Skeletal muscle cell (primary cell): ENCODE data around the gene CORO1C.
"Not testable (repeated sequence)": the region's sequence is repeated elsewhere in the genome, so short reads cannot be mapped to it uniquely, and the experiment has no call there.

ENCODE experiments used
- DNase-seq: peaks from one replicate; pipeline ENCODE4 v3.0.0-alpha.2; 2010; ENCODE audit warnings: low read depth
- H3K4me3 ChIP-seq: 2 replicates; pipeline ENCODE4 v1.5.1; 2011; ENCODE audit warnings: low read depth, mild to moderate bottlenecking, control low read depth, low read length, moderate library complexity

CORO1C gene

DNA sequence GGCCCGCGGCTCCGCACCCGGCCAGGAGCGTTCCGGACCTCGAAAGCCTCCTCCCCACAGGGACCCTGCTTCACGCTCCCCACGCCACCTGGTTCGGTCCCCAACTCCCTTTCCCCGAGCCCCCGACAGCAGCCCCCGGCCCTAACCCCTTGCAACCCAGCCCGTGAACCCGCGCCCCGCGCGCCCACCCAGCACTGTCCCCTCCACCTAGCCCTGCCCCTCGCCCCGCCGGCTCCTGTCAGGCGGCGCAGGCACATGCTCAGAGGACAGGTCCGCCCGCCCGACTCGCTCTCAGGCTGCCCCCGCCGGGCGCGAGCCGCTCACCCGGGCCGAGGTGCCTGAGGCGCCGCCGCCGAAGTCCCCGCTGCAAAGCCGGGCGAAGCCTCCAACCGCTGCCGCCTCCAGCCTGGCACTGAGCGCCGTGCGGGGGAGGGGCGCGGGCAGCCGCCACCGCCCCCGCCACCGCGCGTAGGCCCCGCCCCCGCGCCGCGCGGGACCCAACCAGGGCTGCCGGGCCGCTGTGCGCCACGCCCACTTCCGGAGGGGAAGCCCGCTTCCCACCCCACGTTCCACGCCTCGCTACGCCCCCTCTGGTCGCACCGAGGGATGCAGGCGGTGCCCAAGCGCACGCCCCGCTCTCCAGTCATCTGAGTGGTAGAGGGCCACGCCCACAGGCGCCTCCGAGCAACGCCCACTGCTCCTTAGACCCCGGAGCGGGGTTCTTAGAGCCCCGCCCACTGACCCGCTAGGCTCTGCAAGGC is at the start of gene CORO1C:
CORO1C (minus strand) TSS at position 414 of the 761 bp plus-strand sequence. CDS start 30,200 bp downstream, outside the sequence.
- peak within 1 kb of the TSS; percentile 94 for H3K4me3 ChIP-seq
- peak; percentile 72 for DNase-seq

DNA sequence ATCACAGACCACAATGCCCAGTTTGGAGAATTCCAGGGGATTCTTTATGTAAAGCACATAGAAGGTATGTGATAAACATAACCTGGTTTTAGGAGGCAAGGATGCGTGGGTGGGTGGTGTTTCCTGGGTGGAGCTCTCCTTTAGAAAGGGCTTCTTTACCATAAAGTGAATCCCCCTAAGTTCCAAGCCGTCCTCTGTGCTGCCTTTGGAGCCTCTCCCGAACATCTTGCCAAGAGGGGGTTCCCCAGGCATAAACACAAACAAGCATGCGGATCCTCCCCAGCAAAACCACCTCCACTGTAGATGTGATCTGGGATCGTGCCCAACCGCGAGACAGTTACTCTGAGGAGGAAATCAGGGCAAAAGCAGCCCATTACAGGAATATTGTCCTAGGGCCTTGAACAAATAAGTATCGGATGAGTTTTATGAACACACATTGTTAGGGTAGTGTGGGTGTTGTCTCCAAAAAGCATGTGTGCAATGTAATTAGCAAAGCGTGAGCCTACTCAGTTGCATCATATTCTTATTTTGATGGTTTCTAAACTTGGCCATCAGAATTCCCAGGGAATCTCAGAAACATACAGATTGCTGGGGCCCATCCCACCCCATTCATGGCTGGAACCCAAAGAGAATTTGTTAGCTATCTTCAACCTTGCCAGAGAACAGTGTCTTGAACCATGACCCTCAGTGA is 48.8 kb upstream of the CORO1C start:
- no peak overlapping the region for H3K4me3 ChIP-seq
- no peak for DNase-seq

DNA sequence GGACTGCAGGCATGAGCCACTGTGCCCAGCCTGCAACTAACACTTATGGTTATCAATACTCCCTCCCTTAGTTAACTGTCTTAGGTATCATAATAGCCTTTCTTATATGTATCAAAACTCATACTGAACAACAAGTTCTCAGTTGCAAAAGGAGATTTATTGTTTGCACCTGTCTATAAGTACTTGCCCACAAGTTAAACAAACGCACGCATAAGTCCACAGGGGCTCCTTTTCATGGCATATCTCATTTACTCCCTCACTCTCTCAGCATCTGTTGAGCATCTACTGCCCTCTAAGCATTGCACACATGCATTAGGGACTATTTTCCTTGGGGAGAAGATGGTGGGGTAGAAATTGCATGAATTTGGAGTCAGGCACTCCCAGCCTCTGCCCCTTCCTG is 46.7 kb upstream of the CORO1C start:
- H3K4me3 ChIP-seq: no peak overlapping the region
- no peak for DNase-seq

DNA sequence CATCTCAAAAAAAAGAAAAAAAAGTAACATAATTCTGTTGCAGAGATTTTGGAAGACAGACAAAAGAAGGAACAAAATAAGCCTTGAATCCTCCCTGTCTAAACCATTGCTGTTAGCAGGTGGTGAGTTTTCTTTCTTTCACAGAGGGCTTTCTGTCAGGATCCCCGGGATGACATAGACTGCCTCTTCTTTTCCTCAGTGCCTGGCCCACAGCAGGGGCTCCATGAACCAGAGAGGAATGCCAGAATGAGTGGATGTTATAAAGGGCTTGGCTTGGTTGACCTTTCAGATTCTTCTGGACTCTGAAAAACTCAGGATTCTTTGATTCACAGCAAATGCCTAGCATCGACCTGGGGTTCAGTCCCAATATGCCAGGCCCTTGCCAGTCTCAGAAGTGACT is 45.8 kb upstream of the CORO1C start:
- no peak overlapping the region for H3K4me3 ChIP-seq
- DNase-seq: no peak

DNA sequence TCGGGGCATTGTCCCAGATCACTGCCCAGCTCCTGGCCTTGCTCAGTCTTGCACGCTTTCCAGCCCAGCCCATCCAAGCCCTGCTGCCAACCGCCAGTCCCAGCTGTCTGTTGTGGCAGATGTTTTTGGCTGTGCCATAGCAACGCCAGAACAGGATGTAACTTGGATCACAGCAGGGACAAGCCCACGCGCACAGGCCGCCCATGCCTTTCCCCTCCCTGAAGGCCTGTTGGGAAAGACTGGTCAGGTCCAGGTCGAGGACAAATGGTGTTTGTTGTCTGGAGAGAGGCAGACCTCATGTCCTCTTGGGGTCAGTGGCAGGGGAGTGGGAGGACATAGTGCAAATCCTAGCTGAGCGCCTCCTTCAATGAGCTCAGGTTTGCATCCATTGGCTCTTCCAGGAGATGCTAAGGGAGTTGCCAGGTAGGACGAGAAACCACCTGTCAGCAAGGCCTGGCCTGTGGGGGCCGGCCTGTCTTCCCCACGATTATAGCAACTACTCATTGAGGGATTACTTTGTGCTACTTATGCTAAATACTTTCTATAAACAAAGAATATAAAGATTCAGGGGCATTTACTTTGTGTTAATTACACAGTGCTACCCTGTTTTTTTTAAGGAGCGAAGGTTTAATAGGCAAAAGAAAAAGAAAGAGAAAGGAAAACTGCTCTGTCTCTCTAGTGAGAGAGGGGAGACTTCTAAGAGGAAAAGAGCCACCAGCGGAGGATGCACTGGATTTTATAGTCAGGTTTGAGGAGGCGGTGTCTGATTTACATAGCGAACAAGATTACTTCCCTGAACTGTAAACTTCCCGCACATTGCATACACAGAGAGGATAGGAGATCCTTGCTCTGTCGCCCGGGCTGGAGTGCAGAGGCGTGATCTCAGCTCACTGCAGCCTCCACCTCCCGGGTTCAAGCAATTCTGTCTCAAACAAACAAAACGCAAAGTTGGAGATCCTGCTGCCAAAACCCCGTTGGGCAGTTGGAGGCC is 42.8 kb upstream of the CORO1C start:
- DNase-seq: peak; percentile 78
- no peak overlapping the region for H3K4me3 ChIP-seq

DNA sequence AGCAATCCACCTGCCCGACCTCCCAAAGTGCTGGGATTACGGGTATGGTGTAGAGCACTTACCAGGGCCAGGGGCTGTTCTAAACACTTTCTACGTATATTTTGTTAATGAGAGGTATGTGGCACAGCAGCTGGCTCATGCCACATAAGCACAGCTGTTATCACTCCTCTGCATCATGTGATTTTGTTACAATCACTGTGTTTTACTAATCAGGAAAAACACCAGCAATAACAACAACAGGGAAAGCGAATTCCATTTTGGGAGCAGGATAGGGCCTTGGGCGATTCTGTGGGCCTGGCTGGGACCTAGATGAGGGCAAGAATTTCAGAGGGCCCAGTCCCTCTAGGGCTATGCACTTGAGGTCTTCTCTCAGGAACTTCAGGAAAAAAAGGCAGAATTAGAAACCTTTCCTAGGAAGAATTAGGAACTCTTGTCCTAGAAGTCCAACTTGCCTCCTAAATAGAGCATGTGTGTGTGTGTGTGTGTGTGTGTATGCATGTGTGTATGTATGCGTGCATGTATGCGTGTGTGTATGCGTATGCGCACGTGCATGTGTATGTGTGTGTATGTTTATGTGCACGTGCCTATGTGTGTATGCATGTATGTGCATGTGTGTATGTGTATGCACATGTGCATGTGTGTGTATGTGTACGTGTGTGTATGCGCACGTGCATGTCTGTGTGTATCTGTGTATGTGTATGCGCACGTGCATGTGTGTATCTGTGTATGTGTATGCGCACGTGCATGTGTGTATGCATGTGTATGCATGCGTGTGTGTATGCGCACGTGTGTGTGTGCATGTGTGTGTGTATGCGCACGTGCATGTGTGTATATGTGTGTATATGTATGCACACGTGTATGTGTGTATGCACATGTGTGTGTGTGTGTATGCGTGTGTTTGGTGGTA is 41.8 kb upstream of the CORO1C start:
- no peak for DNase-seq
- no peak overlapping the region for H3K4me3 ChIP-seq

DNA sequence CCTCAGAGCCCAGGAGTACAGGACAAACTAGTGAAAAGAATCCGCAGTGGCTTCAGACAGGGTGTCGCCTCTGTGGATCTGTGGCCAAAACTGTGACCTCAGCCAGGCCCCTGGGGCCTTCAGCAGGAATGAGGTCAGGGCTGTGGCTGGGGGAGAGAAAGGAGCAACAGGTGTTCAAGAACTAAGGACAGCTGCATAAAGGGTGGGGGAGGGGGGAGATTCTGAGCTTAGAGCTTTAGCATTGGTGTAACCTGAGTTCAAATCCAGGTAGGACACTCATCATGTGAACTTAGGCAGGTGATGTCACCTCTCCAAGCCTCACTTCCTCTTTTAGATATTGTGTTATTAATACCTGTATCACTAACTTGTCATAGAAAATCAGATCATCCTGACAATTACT is 40.9 kb upstream of the CORO1C start:
- no peak for DNase-seq
- no peak overlapping the region for H3K4me3 ChIP-seq

DNA sequence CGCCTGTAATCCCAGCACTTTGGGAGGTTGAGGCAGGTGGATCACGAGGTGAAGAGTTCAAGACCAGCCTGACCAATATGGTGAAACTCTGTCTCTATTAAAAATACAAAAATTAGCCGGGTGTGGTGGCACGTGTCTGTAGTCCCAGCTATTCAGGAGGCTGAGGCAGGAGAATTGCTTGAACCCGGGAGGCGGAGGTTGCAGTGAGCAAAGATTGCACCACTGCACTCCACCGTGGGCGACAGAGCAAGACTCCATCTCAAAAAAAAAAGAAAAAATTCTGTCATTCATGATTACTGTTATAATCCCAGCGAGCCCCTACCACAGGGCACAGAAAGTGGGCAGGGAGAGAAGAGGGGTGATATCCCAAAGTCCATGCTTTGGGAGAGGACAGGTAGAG is 40.5 kb upstream of the CORO1C start:
- H3K4me3 ChIP-seq, DNase-seq: not testable (repeated sequence)

DNA sequence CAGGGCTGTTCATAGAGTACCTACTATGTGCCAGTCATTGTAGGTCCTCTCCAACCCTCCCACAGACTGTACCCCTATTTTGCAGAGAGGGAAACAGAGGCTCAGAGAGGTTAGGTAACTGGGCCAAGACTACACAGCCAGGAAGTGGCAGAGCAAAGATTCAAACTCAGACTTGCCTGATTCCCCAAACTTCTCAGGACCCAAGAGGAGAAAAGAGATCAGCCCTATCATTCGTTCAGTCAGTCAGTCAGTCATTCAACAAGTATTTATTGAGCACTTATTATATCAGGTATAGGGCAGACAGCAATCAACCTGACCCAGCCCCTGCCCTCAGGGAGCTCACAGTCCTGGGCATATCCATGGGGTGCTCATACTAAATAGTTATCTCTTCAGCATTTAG is 39.6 kb upstream of the CORO1C start:
- DNase-seq: no peak

DNA sequence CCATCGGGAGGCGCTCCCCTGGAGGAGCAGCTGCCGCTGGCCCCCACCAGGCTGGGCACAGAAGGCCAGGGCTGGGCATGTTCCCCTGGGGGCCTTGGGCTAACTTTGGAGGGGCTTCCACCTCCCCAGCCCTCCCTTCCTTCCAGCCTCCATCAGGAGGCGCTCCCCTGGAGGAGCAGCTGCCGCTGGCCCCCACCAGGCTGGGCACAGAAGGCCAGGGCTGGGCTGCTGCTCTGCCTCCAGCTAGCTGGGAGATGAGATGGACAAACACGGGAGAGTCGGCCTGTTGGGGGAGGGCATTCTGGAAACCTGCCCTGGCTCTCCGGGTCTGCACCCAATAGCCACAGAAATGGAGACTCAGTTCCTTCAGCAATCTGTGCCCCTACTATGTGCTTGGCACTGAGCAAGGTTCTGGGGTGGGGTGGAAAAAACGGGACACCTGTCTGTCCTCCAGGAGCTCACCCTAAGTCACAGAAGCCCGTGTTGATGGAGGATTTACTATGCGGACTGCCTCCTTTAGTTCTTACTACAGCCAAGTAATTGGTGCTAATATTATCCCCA is 39.0 kb upstream of the CORO1C start:
- no peak overlapping the region for H3K4me3 ChIP-seq
- DNase-seq: no peak

More for the DNA sequence above, 39.6 kb upstream of the CORO1C start:
- H3K4me3 ChIP-seq: no peak overlapping the region

DNA sequence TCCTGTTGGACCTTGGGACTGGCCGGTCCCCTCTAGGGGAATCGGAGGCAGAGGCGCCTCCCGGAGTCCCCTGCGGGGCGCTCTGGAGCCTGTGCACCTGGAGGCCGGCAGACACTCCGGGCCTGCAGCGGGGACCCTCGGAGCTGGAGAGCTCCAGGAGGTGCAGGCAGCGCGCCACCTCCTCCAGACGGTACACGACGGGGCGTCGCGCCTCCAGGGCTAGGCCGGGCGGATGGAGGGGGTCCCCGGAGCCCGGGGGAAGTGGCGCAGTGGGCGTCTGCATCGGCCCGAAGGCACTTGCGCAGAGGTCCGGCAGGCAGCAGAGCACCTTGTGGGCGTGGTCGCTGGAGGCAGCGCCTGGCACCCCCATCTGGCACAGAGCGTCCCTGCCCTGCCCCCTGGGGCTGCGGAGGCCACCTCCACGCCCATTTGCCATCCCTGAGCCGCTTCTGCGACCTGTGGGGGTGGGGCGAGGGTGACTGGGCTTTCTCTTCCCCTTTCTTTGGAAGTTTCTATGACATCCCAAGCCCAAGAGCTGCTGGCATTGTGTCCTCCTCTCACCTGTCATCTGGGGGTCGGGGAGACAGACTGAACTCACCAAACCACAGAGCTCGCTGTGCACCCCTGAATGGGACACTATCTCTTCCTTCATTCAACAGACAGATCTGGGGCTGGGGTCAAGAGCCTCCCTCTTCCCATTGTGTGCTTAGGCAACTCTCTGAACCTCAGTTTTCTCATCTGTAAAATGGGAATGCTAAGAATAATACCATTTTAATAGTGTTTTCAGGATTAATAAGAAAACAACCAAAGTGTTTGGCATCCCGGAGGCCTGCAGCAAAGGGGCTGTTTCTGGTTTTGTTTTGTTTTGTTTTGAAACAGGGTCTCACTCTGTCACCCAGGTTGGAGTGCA is 37.5 kb upstream of the CORO1C start:
- no peak for DNase-seq
- peak overlapping the region; percentile 28 for H3K4me3 ChIP-seq

DNA sequence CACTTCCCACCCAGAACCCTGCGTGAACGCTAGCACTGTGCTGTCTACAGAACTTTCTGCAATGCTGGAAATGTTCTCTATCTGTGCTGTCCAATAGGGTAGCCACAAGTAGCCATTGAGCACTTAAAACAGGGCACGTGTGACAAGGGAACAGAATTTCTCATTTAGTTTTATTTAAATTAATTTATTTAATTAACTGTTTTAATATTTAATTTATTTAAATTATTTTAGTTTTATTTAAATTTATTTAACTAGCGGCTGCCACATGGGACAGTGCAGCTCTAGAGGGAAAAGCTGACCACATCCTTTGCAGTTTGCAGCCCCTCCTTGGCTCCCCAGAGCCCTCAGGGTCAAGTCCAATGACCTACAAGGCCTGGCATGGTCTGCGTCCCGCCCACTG is 35.0 kb upstream of the CORO1C start:
- H3K4me3 ChIP-seq: no peak overlapping the region
- no peak for DNase-seq

DNA sequence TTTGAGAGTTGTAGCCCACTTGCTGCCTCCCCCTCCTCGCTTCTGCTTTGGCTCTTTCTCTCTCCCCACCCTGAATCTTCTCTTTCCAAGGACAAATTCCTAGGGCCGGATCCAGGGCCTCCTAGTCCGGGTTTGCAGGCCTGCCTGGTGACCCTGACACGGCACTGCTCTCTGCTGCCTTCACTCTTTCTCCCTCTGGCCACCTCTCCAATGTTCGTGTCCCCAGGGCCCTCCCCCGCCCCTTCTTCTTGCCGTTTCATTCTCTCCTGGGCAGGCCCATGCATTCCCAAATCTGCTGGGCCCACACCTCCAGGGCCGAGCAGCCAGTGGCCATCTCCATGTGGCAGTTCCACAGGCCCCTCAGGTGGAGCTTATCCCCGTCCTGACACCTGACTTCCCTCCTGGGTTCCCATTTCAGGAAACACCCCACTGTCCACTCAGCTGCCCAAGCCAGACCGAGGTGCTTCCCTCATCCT is 34.0 kb upstream of the CORO1C start:
- no peak overlapping the region for H3K4me3 ChIP-seq
- no peak for DNase-seq

DNA sequence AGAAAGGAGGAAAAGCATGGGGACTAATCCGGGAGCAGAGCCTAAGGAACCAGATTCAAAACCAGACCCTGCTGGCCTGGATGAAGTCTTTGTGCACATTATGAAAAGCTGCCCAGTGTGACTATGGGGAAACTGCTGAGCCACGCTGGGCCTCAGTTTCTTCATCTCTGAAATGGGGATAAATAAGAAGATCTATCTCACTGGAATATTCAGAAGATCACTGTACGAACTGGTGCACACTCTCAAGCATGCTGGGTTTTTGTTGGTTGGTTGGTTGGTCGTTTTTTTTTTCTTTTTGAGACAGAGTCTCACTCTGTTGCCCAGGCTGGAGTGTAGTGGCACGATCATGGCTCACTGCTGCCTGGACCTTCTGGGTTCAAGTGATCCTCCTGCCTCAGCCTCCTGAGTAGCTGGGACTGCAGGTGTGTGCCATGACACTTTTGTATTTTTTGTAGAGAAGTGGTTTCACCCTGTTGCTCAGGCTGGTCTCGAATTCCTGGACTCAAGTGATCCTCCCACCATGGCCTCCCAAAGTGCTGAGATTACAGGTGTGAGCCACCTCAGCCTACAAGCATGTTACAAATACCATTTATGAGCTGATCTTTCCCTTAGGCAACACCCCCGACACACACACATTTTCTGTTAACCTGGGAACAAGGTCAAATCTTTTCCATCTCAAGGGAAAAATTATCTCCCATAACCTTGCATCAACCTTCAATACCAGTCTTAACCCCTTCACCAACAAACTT is 33.4 kb upstream of the CORO1C start:
- H3K4me3 ChIP-seq: no peak overlapping the region
- no peak for DNase-seq

DNA sequence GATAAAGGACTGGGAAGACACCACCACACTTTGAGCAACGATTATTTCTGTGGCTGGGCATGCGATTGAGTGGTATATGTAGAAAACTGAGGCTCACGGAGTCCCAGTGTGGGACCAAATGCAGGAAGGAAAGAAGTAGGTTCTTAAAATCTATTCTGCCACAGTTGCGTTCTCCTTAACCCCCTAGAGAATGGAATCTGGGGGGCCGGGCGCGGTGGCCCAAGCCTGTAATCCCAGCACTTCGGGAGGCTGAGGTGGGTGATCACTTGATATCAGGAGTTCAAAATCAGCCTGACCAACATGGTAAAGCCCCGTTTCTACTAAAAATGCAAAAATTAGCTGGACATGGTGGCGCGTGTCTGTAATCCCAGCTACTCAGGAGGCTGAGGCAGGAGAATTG is 29.9 kb upstream of the CORO1C start:
- H3K4me3 ChIP-seq: no peak overlapping the region
- DNase-seq: no peak

DNA sequence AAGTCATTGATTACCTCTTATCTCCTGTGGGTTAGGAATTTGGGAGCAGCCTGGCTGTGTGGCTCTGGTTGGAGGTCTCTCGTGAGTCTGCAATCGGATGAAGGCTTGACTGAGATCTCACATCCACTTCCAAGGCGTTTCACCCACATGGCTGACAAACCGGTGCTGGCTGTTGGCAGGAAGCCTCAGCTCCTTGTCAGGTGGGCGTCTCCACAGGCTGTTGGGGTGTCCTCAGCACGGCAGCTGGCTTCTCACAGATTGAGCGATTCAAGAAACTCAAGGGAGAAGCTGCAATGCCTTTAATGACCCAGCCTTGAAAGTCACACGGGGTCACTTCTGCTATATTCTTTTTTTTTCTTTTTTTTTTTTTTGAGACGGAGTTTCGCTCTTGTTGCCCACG is 28.6 kb upstream of the CORO1C start:
- DNase-seq: no peak
- no peak overlapping the region for H3K4me3 ChIP-seq

DNA sequence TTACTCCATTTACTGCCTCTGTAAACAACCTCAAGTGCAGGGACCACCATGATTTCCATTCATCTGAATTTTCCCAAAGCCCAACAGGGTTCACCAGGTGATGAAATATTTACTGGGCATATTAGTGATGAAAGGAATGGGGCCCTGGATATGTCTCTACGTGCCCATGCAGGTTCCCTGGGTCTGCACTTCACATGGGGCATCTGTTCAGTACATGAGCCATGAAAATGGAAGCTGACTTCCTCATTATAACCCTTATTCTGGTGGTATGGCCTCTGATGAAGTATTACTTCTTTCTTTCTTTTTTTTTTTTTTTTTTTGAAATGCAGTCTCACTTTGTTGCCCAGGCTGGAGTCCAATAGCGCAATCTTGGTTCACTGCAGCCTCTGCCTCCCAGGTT is 26.5 kb upstream of the CORO1C start:
- no peak for DNase-seq

More for the DNA sequence above, 26.5 kb upstream of the CORO1C start:
- H3K4me3 ChIP-seq: no peak overlapping the region
